Duodenal mucosa (tissue), 2 donors: ENCODE measurements around the gene CRYZL1.

ENCODE experiments used
- H3K27ac ChIP-seq: one replicate; pipeline ENCODE4 v1.7.0; 2013; ENCODE audit warnings: low read depth, low read length
- H3K27me3 ChIP-seq, 2 donors: one replicate each; pipeline ENCODE4 v1.7.0; 2013; ENCODE audit warnings: low read length in 2 of 2, control low read depth in 1 of 2; ENCODE audit not compliant: insufficient read depth in 2 of 2, control insufficient read depth in 1 of 2
- H3K36me3 ChIP-seq, 2 donors: one replicate each; pipeline ENCODE4 v1.7.0; 2013; ENCODE audit warnings: low read length in 2 of 2, control low read depth in 1 of 2; ENCODE audit not compliant: insufficient read depth in 2 of 2, control insufficient read depth in 1 of 2
- H3K4me1 ChIP-seq, 2 donors: one replicate each; pipeline ENCODE4 v1.7.0; 2013; ENCODE audit warnings: low read length in 2 of 2, control low read depth in 1 of 2; ENCODE audit not compliant: insufficient read depth in 2 of 2, control insufficient read depth in 1 of 2
- H3K4me3 ChIP-seq, 2 donors: one replicate each; pipeline ENCODE4 v1.7.0; 2013; ENCODE audit warnings: low read length in 2 of 2, low read depth in 1 of 2
- H3K9ac ChIP-seq, 2 donors: one replicate each; pipeline ENCODE4 v1.7.0; 2013; ENCODE audit warnings: low read length in 2 of 2, low read depth in 1 of 2
- H3K9me3 ChIP-seq, 2 donors: one replicate each; pipeline ENCODE4 v1.7.0; 2013; ENCODE audit warnings: low read length in 2 of 2, control low read depth in 1 of 2; ENCODE audit not compliant: control insufficient read depth in 1 of 2

Gene CRYZL1

DNA sequence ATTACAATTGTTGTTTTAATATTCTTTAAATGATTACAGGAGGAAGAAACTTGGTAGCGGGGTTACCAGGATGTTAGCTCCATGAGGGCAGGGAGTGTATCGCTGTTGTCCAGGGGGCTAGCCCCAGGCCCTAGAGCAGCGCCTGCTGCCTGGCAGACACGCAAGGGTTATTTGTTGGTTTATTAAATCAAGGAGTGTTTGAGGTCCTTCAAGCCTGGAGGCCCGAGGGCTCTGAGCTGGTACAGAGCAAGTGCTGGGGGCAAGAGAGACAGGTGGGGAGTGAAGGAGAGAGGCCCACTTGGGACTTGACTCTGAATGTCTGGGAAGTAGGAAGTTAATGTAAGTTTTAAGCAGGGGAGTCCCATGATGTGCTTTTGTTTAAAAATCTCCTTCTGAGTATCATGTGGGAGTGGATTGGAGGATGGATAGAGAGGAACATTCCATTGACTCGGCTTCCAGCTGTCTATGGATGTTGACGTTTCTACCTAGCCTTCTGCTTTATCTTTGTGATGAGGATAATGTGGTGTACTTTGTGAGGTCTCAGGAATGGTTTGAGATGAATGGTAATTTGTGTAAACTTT is 9.5 kb upstream of the CRYZL1 start:
- Histone ChIP-seq H3K9ac (no peak overlapping the region), H3K27ac (no peak overlapping the region)

DNA sequence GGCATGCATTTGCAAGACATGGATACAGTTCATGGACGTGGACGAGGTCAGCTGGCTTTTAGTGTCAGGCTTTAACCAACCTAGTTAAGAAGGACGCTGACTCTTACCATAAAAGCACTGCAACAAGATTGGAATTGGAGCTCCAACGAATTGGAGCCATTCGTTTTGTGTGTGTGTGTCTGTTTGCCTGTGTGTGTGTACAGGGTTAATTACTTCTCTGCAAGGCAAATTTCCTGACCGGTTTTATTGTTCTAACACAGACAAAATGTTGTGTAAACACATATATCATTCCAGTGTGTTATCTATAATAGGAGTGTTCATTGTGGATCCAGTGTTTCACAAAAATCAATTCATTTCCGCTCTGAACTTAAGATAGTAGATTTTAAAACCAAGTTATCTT is 8.7 kb upstream of the CRYZL1 start:
- H3K27me3 ChIP-seq = no peaks in the 10 kb centered on the region
- H3K4me3 ChIP-seq = no peak overlapping the region
- H3K36me3 ChIP-seq = no peaks in the 10 kb centered on the region
- H3K9me3 ChIP-seq = no peaks in the 10 kb centered on the region
- H3K9ac ChIP-seq = no peak overlapping the region
- H3K4me1 ChIP-seq = peaks cover 11 to 26% of the 10 kb centered on the region in 2 donors
- no peak overlapping the region for H3K27ac ChIP-seq

More for the DNA sequence above, 9.5 kb upstream of the CRYZL1 start:
- Histone ChIP-seq H3K4me1 (peaks cover 13 to 31% of the 10 kb centered on the region in 2 donors), H3K36me3 (no peaks in the 10 kb centered on the region), H3K9me3 (no peaks in the 10 kb centered on the region), H3K4me3 (no peak overlapping the region), H3K27me3 (no peaks in the 10 kb centered on the region)

DNA sequence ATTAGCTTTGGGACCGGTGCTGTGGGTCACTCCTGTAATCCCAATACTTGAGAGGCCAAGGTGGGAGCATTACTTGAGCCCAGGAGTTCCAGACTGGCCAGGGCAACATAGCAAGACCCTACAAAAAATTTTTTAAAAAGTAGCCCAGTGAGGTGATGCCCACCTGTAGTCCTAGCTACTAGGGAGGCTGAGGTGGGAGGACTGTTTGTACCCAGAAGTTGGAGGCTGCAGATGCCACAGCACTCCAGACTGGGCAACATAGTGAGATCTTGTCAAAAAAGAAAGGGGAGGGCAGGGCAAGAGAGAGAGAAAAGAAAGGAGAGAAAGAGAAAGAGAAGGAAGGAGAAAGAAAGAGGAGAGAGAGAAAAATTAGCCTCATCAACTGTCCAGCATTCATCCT is 7.0 kb upstream of the CRYZL1 start:
- H3K9me3 ChIP-seq = no peaks in the 10 kb centered on the region
- H3K4me1 ChIP-seq = peaks cover 22 to 37% of the 10 kb centered on the region in 2 donors

DNA sequence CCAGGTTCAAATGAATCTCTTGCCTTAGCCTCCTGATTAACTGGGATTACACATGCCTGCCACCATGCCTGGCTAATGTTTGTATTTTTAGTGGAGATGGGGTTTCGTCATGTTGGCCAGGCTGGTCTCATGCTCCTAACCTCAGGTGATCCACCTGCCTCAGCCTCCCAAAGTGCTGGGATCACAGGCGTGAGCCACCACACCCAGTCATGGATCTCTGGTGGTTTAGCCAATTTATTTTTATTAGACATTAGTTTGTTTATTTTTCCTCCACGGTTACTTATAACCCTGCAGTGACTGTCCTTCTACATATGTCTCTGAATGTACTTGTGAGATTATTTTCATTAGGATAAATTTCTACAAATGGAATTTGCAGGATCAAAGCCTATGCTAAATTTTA is 6.0 kb upstream of the CRYZL1 start:
- Histone ChIP-seq H3K4me1 (peaks cover 23 to 38% of the 10 kb centered on the region in 2 donors), H3K9ac (no peak overlapping the region), H3K27me3 (no peaks in the 10 kb centered on the region), H3K27ac (no peak overlapping the region), H3K9me3 (no peaks in the 10 kb centered on the region), H3K36me3 (no peaks in the 10 kb centered on the region), H3K4me3 (no peak overlapping the region)

More for the DNA sequence above, 7.0 kb upstream of the CRYZL1 start:
- H3K27ac ChIP-seq = no peak overlapping the region
- no peaks in the 10 kb centered on the region for H3K27me3 ChIP-seq
- H3K9ac ChIP-seq = no peak overlapping the region
- no peaks in the 10 kb centered on the region for H3K36me3 ChIP-seq
- no peak overlapping the region for H3K4me3 ChIP-seq

DNA sequence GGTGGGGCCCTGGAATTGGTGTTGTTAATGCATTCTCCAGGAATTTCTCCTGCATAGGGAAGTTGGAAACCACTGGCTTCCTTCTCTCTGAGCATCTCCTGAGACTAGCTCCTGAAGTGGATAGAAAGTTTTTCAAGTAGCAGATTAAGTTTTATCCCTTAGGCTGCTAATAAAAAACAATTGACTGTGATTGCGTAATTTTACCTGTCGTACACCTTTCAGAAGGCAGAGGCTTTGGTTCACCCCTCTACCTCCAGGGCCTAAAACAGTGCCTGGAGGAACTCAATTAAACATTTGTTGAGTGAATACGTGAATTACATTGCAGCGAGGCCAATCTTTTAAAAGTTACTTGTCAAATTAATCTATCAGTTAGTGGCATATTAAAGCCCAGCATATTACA is 4.2 kb upstream of the CRYZL1 start:
- no peak overlapping the region for H3K9ac ChIP-seq
- H3K9me3 ChIP-seq = no peaks in the 10 kb centered on the region
- no peaks in the 10 kb centered on the region for H3K27me3 ChIP-seq
- peaks cover 24 to 33% of the 10 kb centered on the region in 2 donors for H3K4me1 ChIP-seq
- H3K36me3 ChIP-seq = no peaks in the 10 kb centered on the region
- H3K4me3 ChIP-seq = no peak overlapping the region
- H3K27ac ChIP-seq = no peak overlapping the region

DNA sequence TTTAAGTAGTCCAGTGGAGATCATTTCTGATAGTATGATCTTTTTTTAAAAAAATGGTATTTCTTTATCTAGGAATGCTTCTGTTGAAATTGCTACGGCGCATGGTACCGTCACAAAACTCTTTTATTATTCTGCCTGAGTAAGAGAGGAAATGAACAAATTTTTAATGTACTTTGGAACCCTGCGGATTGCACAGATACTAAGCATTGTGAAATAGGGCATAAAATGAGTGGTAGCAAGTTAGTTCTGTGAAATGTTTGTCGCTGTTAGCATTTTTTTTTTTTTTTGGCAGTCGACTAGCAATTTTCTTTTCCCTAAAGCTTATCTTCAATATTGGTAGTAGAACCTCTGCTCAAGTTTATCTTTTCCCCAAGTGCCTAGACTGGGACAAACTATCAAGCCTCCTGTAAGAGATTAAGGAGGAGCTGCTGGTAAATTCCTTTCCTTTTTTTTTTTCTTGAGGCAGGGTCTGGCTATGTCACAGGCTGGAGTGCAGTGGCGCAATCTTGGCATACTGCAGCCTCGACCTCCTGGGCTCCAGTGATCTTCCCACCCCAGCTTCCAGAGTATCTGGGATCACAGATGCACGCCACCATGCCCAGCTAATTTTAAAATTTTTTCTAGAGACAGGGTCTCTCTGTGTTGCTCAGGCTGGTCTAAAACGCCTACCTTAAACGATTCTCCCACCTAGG is 3.0 kb upstream of the CRYZL1 start:
- no peak overlapping the region for H3K27ac ChIP-seq

DNA sequence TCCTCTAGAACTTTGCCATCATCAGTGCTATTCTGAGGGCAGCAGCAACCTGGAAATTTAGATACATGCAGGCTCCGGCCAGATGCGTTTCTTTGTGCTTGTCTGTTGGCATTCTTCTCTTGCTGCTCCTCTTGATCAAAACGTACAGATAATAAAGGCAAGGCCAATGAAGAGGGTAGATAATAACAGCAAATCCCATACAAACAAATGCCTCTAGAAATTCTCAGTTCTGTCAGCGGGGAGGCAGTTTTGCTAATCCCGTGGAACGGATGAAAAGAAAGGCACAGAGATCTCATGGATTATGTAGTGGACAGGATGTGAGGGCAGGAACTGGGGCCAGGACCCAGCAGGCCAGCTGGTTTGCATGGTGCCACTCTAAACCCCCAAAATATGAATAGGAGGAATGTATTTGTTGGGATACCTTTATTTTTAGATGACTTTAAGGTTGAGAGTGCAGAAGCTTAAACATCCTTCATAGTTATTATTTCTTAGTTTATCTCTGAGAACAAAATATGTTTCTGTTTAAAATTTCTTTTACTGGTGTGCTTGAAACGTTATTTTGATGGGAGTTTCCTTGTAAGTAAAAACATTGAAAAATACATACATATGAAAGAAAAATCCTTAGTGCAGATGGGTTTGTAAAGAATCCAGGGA is 2.2 kb upstream of the CRYZL1 start:
- Histone ChIP-seq H3K27me3 (no peaks in the 10 kb centered on the region), H3K9ac (peak overlapping the region; percentile 57 to 61), H3K9me3 (no peaks in the 10 kb centered on the region), H3K27ac (no peak overlapping the region), H3K4me1 (peaks cover 24 to 26% of the 10 kb centered on the region in 2 donors), H3K36me3 (no peaks in the 10 kb centered on the region), H3K4me3 (peak overlapping the region; percentile 80 to 98)

More for the DNA sequence above, 3.0 kb upstream of the CRYZL1 start:
- Histone ChIP-seq H3K4me1 (peaks cover 24 to 26% of the 10 kb centered on the region in 2 donors), H3K9me3 (no peaks in the 10 kb centered on the region), H3K4me3 (peak overlapping the region; percentile 40 to 80), H3K36me3 (no peaks in the 10 kb centered on the region), H3K9ac (no peak overlapping the region), H3K27me3 (no peaks in the 10 kb centered on the region)

DNA sequence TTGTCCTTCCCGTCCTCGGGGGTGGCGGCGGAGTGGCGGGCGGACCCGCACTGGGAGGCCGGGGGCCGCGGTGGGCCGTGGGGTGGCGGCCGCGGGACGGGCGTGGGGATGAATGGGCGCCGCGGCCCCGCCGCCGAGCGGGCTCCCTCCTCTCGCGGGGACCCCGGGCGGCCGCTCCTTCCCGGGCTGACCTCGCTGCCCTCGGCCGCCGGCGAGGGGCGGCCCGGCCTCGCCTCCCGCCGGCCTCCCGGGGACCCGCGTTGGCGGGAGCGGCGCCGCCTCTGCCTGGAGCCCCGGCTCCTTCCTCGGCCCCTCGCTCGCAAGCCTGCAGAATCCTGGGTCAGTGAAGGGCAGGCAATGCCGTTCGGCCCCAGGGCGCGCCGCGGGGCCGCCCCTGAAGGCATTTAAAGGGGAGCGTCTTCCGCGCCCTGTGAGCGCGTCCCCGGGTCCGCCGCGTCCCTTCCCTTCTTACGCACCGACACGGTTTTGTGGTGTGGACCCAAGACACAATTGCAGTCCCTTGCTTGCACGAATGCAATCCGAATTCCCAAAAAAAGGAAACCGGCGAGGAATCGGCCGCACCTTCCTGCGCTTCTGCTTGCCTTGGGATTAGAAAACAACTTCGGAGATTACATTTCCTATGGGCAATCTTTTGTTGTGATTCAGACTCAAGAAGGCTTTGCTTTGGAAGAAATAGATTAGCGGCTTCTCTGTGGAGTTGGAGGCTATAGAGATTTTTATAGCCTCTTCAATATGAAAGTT is 1.5 kb upstream of the CRYZL1 start:
- Histone ChIP-seq H3K4me1 (peaks cover 24 to 26% of the 10 kb centered on the region in 2 donors), H3K9me3 (no peaks in the 10 kb centered on the region), H3K27me3 (no peaks in the 10 kb centered on the region), H3K27ac (peak overlapping the region; percentile 65), H3K9ac (peak overlapping the region; percentile 57 to 61), H3K4me3 (peak overlapping the region; percentile 90 to 98), H3K36me3 (no peaks in the 10 kb centered on the region)

DNA sequence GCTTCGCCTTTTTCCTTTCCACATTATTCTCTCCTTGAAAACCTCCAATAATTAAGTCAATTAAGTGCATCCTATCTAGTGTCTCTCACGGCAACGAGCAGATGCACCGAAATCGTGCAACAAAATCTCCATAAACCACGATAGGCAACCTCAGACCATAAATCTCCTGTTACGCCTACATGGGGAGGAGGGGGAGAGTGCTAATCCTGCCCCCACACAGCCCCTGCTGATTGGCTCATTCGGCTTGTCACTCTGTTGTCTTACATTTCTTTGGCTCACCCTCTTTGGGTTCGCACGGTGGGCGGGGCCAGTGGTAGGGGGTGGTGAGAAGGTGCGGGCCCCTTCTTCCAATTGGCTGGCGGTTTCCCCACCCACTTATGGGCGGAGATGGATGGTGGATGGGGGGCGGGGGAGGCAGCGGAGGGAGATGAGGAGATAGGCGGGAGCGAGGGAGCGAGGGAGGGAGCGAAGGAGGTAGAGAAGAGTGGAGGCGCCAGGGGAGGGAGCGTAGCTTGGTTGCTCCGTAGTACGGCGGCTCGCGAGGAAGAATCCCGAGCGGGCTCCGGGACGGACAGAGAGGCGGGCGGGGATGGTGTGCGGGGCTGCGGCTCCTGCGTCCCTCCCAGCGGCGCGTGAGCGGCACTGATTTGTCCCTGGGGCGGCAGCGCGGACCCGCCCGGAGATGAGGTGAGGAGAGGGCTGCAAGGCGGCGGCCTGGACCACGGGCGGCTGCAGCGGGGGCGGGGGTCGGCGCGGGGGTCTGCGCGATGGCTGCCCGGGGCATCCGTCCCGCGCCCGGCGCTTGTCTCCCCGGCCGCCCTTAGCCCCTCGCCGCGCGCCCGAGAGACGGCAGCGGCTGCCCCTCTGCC is 720 bp upstream of the CRYZL1 start, which contains the start of gene ITSN1:
TSS of gene ITSN1 (plus strand) at position 475 of the 869 bp plus-strand sequence. CDS start 76,328 bp downstream, outside the sequence.
- no peaks in the 10 kb centered on the region for H3K9me3 ChIP-seq
- H3K27ac ChIP-seq = peak within 1 kb of the TSS; percentile 85
- H3K36me3 ChIP-seq = no peaks in the 10 kb centered on the region
- H3K4me1 ChIP-seq = peaks cover 24 to 26% of the 10 kb centered on the region in 2 donors
- no peaks in the 10 kb centered on the region for H3K27me3 ChIP-seq
- peak within 1 kb of the TSS; percentile 82 to 99 for H3K9ac ChIP-seq
- peak within 1 kb of the TSS; percentile 90 to 98 for H3K4me3 ChIP-seq
